PFSK-1 (cell line): Measurements from ENCODE around the gene IGF2R.

Experiments
- FOXP2 ChIP-seq: optimal IDR thresholded peaks from 2 replicates; pipeline ENCODE3; 2011; ENCODE audit warnings: borderline replicate concordance, control low read depth, inconsistent platforms; ENCODE audit not compliant: insufficient read depth; ENCODE audit errors: extremely low read length, extremely low read depth
- POLR2AphosphoS5 ChIP-seq: IDR thresholded peaks from 2 replicates; pipeline ENCODE4 v1.6.1; 2012; ENCODE audit warnings: low read depth, mild to moderate bottlenecking, control low read depth, low read length, moderate library complexity
- SIN3A ChIP-seq: IDR thresholded peaks from 2 replicates; pipeline ENCODE4 v1.6.1; 2012; ENCODE audit warnings: mild to moderate bottlenecking, low read length, moderate library complexity, borderline replicate concordance; ENCODE audit not compliant: insufficient read depth
- TAF1 ChIP-seq: IDR thresholded peaks from 2 replicates; pipeline ENCODE4 v1.6.1; 2012; ENCODE audit warnings: low read length, control low read depth, borderline replicate concordance; ENCODE audit not compliant: insufficient read depth
- TF ChIP-seq, protein P1 (sequence below), 2 experiments: IDR thresholded peaks; 2 replicates each; pipeline versions ENCODE4 v1.6.1 to v1.8.0; 2011 to 2012; ENCODE audit warnings: low read depth in 2 of 2, low read length in 2 of 2, control low read depth in 1 of 2, inconsistent platforms in 1 of 2, mild to moderate bottlenecking in 1 of 2, moderate library complexity in 1 of 2; ENCODE audit not compliant: insufficient read depth in 1 of 2

Gene IGF2R

DNA sequence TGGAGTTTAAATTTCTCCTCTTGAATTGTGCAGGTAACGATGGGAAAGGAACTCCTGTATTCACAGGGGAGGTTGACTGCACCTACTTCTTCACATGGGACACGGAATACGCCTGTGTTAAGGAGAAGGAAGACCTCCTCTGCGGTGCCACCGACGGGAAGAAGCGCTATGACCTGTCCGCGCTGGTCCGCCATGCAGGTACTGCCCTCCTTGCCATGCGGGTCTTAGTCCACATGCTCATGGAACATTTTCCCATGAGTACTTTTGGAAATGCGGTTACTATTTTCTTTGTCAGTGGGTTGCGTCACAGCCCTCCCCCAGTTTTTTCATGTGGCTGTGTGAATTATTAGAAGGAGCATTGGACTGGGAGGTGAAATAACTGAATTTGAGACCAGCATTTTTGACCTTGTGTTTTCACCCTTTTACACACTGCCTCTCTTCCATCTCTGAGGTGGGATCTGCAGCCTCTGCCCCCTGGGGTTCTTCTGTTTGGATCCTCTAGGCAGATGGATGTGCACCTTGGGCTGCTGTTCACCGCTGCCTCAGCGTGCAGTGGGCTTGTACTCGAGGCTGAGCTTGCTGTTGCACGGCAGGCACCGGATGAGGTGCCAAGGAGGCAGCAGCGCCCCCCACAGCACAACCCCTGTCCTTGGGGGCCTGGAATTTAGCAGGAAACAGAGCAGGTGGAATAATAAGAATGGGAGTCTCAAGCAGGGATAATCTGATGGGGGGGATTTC is 71.8 kb downstream of the IGF2R start:
- no peak for TF ChIP-seq FOXP2
- TF ChIP-seq POLR2AphosphoS5: no peak
- TF ChIP-seq, protein P1, sequence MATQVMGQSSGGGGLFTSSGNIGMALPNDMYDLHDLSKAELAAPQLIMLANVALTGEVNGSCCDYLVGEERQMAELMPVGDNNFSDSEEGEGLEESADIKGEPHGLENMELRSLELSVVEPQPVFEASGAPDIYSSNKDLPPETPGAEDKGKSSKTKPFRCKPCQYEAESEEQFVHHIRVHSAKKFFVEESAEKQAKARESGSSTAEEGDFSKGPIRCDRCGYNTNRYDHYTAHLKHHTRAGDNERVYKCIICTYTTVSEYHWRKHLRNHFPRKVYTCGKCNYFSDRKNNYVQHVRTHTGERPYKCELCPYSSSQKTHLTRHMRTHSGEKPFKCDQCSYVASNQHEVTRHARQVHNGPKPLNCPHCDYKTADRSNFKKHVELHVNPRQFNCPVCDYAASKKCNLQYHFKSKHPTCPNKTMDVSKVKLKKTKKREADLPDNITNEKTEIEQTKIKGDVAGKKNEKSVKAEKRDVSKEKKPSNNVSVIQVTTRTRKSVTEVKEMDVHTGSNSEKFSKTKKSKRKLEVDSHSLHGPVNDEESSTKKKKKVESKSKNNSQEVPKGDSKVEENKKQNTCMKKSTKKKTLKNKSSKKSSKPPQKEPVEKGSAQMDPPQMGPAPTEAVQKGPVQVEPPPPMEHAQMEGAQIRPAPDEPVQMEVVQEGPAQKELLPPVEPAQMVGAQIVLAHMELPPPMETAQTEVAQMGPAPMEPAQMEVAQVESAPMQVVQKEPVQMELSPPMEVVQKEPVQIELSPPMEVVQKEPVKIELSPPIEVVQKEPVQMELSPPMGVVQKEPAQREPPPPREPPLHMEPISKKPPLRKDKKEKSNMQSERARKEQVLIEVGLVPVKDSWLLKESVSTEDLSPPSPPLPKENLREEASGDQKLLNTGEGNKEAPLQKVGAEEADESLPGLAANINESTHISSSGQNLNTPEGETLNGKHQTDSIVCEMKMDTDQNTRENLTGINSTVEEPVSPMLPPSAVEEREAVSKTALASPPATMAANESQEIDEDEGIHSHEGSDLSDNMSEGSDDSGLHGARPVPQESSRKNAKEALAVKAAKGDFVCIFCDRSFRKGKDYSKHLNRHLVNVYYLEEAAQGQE (IDR thresholded peaks at IDR 0.05; ENCODE audit: insufficient read depth in 1 of 2, low read depth in 2 of 2, low read length in 2 of 2): no peak
- TF ChIP-seq SIN3A: no peak
- no peak for TF ChIP-seq TAF1

DNA sequence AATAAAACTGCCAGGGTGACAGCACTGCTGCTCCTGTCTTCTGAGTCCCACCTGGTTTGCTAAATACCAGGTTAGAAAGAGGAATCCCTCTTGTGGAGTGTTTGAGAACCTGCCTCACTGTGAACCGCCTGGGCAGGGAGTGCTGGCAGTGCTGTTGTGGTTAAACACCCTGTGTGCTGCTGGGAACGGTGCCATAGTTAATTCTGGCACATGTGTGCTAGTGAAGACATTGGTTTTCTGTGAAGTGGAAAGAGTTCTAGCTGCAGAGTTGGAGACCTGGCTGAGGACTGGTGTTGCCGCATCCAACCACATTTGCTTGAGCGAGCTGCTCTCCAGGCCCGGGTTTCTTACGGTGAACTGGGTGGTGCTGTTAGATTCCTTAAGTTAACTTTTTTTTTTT is 72.7 kb downstream of the IGF2R start:
- TF ChIP-seq SIN3A (no peak), POLR2AphosphoS5 (no peak), TAF1 (no peak), FOXP2 (no peak)
- TF ChIP-seq, protein P1 (IDR thresholded peaks at IDR 0.05; ENCODE audit: insufficient read depth in 1 of 2, low read depth in 2 of 2, low read length in 2 of 2): no peak

DNA sequence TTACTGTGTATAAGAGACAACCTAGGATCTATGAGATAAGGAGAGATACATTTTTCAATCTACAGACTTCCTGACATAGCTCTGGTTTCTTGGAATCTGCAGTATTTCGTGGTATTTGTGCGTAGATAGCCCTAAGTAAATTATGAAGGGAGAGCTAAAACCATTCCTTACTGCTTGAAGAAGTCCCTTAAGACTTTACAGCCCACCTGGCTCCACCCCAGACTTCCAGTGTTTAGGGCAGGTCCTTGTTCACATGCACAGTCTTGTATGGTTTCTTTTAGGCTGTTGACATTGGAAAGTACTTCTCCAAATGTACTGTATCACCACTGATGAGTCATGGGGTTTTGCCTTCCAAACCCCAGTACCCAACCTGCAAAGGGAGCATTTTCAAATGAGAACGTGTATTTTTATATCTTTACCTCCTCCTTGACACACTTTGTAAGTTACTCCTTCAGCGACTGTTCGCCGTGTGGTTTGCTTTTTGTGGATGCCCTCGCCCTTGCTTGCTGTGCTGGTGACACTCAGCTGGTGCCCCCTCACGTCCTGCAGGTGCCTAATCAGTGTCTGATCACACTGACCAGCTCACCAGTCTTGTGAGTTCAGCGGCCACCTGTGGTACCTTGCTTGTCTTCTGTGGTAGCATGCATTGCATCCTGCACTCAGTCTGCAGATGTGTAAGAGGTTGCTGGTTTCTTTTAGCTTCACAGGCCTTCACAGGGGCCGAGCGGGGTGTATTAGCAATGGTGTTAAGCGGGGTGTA is 73.3 kb downstream of the IGF2R start:
- no peak for TF ChIP-seq FOXP2
- TF ChIP-seq, protein P1 (IDR thresholded peaks at IDR 0.05; ENCODE audit: insufficient read depth in 1 of 2, low read depth in 2 of 2, low read length in 2 of 2): no peak
- TF ChIP-seq SIN3A: no peak
- no peak for TF ChIP-seq TAF1

DNA sequence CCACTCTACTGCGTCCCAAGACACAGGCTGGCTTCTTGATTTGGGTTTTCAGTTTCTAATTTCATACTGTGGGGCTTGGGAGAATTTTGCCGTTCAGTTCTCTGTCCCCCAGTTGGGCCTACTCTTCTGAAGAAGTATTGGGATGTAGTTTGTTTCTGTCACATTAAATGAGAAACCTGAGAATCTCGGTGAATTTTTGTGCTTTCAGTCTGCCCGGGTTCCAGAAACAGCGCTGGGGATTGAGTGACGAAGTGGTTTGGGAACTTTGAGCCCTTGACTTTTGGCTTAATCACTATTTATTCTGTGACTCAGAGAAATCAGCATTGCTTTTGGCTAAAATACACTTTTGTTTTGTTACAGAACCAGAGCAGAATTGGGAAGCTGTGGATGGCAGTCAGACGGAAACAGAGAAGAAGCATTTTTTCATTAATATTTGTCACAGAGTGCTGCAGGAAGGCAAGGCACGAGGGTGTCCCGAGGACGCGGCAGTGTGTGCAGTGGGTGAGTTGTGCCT is 74.0 kb downstream of the IGF2R start:
- TF ChIP-seq, protein P1 (IDR thresholded peaks at IDR 0.05; ENCODE audit: insufficient read depth in 1 of 2, low read depth in 2 of 2, low read length in 2 of 2): no peak
- TF ChIP-seq TAF1 (no peak), FOXP2 (no peak), POLR2AphosphoS5 (no peak), SIN3A (no peak)
